ENCODE results near the gene RBM12. TPM values are rescaled to one million over a fixed set of nuclear protein-coding genes. Genes with fewer than 3 reads are reported as not detected.

The RBM12 gene
- total RNA-seq, 3 donors from 2014 or later: 68.3 to 72.5 (median 70.6) TPM

DNA sequence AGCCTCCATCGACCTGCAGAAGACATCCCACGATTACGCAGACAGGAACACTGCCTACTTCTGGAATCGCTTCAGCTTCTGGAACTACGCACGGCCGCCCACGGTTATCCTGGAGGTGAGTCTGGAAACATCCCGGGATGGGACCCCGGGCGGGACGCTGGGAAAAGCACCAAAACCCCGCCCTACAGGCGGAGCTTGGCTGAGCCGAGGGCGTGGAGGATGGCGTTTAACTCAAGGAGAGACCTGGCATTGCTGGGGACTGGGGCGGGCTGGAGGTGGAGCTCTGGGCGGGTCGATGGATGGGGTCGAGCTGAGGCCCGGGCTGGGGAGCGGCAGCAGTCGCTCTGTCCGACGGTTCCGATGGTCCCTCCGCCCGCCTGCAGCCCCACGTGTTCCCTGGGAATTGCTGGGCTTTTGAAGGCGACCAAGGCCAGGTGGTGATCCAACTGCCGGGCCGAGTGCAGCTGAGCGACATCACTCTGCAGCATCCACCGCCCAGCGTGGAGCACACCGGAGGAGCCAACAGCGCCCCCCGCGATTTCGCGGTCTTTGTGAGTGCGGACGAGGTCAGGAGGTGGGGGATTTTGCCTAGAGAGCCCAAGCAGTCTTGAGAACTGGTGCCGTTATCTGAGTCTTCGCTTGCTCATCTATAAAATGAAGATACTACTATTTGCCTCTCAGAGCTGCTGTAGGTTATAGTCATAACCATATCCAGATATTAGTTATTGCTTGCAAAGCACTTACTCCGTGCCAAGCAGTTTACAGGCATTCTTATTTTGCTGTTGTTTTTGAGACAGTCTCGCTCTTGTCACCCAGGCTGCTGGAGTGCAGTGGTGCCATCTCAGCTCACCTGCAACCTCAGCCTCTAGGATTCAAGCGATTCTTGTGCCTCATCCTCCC lies 45.3 kb downstream of the RBM12 start:
- intact Hi-C loops (cut with DNase I, micrococcal nuclease): no loop called here

DNA sequence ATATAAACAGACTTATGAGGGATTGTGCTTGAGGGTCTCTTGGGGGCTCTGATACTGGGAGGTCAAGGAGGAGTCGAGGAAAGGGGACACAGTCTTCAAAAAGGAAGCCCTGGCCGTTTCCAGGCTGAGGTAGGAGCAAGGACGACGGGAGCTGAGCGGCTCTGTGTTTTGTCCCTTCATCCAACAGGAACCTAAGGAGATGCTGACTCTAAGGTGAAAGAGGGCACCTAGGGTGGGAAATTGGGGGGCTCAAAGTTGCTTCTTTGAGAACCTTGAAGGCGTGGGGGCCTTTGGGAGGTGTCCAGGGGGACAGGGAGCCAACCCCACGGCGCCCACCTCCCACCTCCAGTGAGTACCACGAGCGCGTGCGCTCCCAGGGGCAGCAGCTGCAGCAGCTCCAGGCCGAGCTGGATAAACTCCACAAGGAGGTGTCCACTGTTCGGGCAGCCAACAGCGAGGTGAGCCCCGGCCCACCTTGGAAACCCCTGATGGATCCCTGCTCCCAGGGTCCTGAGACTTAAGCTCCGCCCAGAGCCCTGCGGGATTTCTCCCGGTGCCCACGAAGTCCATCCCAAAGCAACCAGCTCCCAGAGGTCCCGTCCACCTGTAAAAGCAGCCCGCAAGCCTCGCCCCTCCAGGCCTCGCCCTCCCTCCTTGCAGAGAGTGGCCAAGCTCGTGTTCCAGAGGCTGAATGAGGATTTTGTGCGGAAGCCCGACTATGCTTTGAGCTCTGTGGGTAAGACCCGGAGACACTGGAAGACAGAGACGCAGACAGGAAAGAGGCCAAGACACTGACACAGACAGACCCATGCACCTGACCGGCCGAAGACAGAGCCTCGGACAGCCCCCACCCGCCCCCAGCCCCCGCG lies 46.2 kb downstream of the RBM12 start:
- TF ChIP-seq, protein P1, sequence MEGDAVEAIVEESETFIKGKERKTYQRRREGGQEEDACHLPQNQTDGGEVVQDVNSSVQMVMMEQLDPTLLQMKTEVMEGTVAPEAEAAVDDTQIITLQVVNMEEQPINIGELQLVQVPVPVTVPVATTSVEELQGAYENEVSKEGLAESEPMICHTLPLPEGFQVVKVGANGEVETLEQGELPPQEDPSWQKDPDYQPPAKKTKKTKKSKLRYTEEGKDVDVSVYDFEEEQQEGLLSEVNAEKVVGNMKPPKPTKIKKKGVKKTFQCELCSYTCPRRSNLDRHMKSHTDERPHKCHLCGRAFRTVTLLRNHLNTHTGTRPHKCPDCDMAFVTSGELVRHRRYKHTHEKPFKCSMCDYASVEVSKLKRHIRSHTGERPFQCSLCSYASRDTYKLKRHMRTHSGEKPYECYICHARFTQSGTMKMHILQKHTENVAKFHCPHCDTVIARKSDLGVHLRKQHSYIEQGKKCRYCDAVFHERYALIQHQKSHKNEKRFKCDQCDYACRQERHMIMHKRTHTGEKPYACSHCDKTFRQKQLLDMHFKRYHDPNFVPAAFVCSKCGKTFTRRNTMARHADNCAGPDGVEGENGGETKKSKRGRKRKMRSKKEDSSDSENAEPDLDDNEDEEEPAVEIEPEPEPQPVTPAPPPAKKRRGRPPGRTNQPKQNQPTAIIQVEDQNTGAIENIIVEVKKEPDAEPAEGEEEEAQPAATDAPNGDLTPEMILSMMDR (IDR thresholded peaks at IDR 0.05): no peak
- intact Hi-C loops (cut with DNase I, micrococcal nuclease): no loop called here
- DNase-seq (peak in 2 of 3 donors; percentile 52 to 69), ATAC-seq (no peak)
- peaks cover 16% of the 10 kb centered on the region for H3K4me1 ChIP-seq (ENCODE audit: low read depth)
- no peak overlapping the region for H3K4me3 ChIP-seq
- H3K36me3 ChIP-seq (ENCODE audit: low read depth): no peaks in the 10 kb centered on the region
- no peaks in the 10 kb centered on the region for H3K9me3 ChIP-seq

More for the DNA sequence above, 45.3 kb downstream of the RBM12 start:
- peak; percentile 44 for ATAC-seq
- DNase-seq: peak; percentile 85 to 88 (median 87)
- TF ChIP-seq, protein P1 (IDR thresholded peaks at IDR 0.05): no peak
- Histone ChIP-seq H3K4me1 (ENCODE audit: low read depth) (peaks cover 16% of the 10 kb centered on the region), H3K4me3 (no peak overlapping the region), H3K9me3 (no peaks in the 10 kb centered on the region), H3K36me3 (ENCODE audit: low read depth) (no peaks in the 10 kb centered on the region)

DNA sequence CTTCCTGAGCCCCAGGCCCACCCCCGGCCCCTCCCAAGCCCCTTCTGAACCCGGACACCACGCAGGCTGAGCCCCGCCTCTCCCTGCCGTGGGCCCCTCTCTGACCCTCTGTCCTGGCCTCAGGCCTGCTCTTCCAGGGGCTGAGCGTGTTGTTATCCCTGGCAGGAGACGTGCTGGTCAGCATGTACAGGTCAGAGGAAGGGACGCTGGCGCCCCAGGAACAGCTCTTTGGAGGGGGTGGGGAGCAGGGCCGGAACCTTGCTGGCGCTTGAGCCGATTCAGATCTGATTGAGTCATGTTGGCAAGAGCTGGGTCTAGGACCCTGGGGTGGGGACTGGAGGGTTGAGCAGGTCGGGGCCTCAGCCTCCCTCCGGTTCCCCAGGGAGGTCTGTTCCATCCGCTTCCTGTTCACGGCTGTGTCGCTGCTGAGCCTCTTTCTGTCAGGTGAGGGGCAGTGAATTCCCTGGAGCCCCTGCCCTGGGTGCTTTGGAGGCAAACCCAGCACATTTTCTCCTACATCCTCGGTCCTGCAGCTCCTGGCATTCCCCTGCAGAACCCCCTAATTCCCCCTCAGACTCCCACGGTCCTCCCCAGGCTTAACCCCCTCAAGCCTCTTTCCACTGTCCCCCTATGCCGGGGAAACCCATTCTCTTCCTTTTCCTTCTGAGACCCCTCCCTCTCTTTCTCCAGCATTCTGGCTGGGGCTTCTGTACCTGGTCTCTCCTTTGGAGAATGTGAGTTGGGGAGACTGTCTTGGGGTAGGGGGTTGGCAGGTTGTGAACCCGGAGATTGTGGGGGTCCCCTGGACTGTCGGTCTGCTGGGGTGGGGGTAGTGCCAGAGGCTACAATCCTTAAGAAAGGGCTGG lies 47.1 kb downstream of the RBM12 start:
- intact Hi-C loops (cut with DNase I, micrococcal nuclease): no loop called here
- H3K4me1 ChIP-seq (ENCODE audit: low read depth): peaks cover 16% of the 10 kb centered on the region
- ATAC-seq (peak; percentile 3), DNase-seq (peak; percentile 57 to 72 (median 72))
- H3K36me3 ChIP-seq (ENCODE audit: low read depth): no peaks in the 10 kb centered on the region
- no peaks in the 10 kb centered on the region for H3K9me3 ChIP-seq
- TF ChIP-seq, protein P1 (IDR thresholded peaks at IDR 0.05): no peak
- no peak overlapping the region for H3K4me3 ChIP-seq

DNA sequence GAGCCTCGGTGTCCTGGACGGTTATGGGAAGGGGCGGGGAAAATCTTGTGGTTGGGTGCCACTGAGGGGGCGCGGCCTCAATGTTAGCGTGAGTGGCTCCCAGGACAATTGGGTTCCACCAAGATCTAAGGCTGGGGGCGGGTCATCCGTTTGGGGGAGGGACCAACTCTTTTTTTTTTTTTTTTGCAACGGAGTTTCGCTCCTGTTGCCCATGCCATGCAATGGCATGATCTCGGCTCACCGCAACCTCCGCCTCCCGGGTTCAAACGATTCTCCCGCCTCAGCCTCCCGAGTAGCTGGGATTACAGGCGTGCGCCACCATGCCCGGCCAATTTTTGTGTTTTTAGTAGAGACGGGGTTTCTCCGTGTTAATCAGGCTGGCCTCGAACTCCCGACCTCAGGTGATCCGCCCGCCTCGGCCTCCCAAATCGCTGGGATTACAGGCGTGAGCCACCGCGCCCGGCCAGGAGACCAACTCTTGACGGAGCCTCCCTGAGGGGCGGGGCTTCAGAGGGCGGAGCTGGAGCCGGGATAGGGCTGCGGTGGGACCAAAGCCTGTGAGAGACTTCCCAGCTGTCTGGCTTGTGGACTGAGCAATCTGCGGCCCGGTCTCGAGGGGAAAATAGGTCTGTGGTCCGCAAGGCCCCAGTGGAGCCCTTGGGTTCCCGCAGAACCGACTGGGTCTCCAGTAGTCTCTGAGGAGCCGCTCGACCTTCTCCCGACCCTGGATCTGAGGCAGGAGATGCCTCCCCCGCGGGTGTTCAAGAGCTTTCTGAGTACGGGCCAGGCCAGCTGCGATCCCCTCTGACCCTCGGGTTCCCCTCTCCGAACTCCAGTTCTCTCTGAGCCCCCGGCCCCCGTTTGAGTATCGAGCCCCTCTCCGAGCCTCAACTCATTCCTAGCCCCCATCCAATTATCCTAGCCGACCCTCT lies 48.0 kb downstream of the RBM12 start:
- no peaks in the 10 kb centered on the region for H3K36me3 ChIP-seq (ENCODE audit: low read depth)
- TF ChIP-seq, protein P1 (IDR thresholded peaks at IDR 0.05): no peak
- no peak overlapping the region for H3K4me3 ChIP-seq
- peaks cover 16% of the 10 kb centered on the region for H3K4me1 ChIP-seq (ENCODE audit: low read depth)
- DNase-seq (peak; percentile 92 to 95 (median 95)), ATAC-seq (peak; percentile 61)
- H3K9me3 ChIP-seq: no peaks in the 10 kb centered on the region
- intact Hi-C loops (cut with DNase I, micrococcal nuclease): no loop called here

Data from mucosa of descending colon (tissue), 3 donors.